ENCODE measurements around the gene PDHB.

DNA sequence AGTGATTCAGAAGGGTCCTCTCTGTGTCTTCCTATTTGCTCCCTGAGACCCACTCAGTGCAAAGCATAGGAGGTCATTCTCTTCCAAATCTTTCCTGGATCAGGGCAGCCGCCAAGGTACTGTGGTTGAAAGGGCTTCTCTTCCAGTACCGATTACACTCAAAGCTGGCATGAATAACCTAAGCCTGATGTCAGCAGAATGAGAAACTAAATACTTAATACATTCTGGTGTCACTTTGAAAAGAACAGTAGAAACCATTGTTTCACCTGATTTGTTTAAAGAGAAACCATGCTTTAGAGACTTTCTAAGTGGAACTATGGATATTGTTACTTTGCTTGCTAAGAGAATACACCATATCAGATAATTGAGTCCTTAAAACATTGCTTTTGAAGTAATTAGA, 50.2 kb downstream of the PDHB start:
- TF ChIP-seq, protein P1, sequence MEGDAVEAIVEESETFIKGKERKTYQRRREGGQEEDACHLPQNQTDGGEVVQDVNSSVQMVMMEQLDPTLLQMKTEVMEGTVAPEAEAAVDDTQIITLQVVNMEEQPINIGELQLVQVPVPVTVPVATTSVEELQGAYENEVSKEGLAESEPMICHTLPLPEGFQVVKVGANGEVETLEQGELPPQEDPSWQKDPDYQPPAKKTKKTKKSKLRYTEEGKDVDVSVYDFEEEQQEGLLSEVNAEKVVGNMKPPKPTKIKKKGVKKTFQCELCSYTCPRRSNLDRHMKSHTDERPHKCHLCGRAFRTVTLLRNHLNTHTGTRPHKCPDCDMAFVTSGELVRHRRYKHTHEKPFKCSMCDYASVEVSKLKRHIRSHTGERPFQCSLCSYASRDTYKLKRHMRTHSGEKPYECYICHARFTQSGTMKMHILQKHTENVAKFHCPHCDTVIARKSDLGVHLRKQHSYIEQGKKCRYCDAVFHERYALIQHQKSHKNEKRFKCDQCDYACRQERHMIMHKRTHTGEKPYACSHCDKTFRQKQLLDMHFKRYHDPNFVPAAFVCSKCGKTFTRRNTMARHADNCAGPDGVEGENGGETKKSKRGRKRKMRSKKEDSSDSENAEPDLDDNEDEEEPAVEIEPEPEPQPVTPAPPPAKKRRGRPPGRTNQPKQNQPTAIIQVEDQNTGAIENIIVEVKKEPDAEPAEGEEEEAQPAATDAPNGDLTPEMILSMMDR (IDR thresholded peaks at IDR 0.05 in 2 of 3, conservative IDR thresholded peaks at IDR 0.05 in 1 of 3; ENCODE audit: control insufficient read depth in 2 of 3, extremely low read depth in 1 of 3, insufficient read depth in 1 of 3, low read depth in 3 of 3, low read length in 3 of 3), result no peak
- TF ChIP-seq POLR2A (IDR thresholded peaks at IDR 0.05; ENCODE audit: low read depth, low read length) (no peak), GABPA (IDR thresholded peaks at IDR 0.05; ENCODE audit: low read depth) (no peak)

Measured in GM12878 (cell line).